ENCODE data around the gene C11orf52. TPM values are rescaled to one million over a fixed set of nuclear protein-coding genes. Genes with fewer than 3 reads are reported as not detected.

Gene C11orf52
- polyA plus RNA-seq, 3 donors: not detected

DNA sequence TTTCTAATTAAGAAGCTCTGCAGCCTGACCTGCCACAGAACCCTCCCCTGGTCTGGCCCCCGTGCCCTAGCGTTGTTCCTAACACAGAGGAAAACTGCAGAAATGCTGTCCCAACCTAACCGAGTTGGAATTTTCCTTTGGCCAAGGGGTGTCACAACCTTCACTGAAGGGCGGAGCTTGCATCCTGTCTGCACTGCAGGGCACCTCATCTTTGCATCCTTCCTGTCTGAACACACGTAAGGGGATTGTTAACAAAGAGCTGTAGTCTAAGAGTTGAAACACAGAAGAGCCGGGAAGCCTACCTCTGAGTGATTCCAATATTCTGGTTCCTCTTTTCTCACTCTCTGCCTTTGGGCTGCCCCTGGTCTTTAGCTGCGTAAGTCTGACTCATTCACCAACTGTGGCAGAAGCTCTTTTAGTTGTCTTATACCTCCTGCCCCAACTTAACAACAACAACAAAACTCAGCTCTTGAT is 20.0 kb downstream of the C11orf52 start:
- H3K9me3 Mint-ChIP-seq: no peaks in the 10 kb centered on the region
- H3K4me1 Mint-ChIP-seq: peaks cover 49% of the 10 kb centered on the region
- H3K27ac Mint-ChIP-seq: peak overlapping the region; percentile 46 to 91 (median 70)
- Histone ChIP-seq H3K9ac (ENCODE audit: insufficient read depth, low read length, poor library complexity, severe bottlenecking) (peak overlapping the region; percentile 34), H3K4me3 (replicated peaks in 1 of 3; ENCODE audit: low read depth in 2 of 3, low read length in 3 of 3) (peak overlapping the region in 1 of 3 experiments; percentile 88), H3K36me3 (replicated peaks in 1 of 2; ENCODE audit: control insufficient read depth in 1 of 2, insufficient read depth in 2 of 2, low read length in 2 of 2) (no peaks in the 10 kb centered on the region), H3K79me2 (ENCODE audit: insufficient read depth, low read length) (no peaks in the 10 kb centered on the region), H3K4me1 (ENCODE audit: control insufficient read depth in 1 of 2, insufficient read depth in 2 of 2, low read length in 2 of 2) (peaks cover 49 to 55% of the 10 kb centered on the region in 2 donors), H2AFZ (ENCODE audit: insufficient read depth, low read depth, low read length, poor library complexity, severe bottlenecking) (peak overlapping the region; percentile 59), H3K27ac (ENCODE audit: low read depth in 1 of 2, low read length in 2 of 2) (peak overlapping the region in 1 of 2 donors; percentile 70), H3K27me3 (ENCODE audit: control insufficient read depth in 2 of 2, insufficient read depth in 2 of 2, low read length in 2 of 2) (no peaks in the 10 kb centered on the region), H4K20me1 (ENCODE audit: insufficient read depth, low read length) (no peaks in the 10 kb centered on the region), H3K9me3 (replicated peaks in 1 of 2; ENCODE audit: control insufficient read depth in 1 of 2, insufficient read depth in 1 of 2, low read length in 2 of 2) (no peaks in the 10 kb centered on the region), H3K4me2 (replicated peaks; ENCODE audit: extremely low read depth, low read length, poor library complexity, severe bottlenecking) (peak overlapping the region; percentile 52)
- TF ChIP-seq, protein P1, sequence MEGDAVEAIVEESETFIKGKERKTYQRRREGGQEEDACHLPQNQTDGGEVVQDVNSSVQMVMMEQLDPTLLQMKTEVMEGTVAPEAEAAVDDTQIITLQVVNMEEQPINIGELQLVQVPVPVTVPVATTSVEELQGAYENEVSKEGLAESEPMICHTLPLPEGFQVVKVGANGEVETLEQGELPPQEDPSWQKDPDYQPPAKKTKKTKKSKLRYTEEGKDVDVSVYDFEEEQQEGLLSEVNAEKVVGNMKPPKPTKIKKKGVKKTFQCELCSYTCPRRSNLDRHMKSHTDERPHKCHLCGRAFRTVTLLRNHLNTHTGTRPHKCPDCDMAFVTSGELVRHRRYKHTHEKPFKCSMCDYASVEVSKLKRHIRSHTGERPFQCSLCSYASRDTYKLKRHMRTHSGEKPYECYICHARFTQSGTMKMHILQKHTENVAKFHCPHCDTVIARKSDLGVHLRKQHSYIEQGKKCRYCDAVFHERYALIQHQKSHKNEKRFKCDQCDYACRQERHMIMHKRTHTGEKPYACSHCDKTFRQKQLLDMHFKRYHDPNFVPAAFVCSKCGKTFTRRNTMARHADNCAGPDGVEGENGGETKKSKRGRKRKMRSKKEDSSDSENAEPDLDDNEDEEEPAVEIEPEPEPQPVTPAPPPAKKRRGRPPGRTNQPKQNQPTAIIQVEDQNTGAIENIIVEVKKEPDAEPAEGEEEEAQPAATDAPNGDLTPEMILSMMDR (IDR thresholded peaks at IDR 0.05): no peak
- intact Hi-C loops (cut with micrococcal nuclease): loop anchor here in 1 of 2 donors (10.0 kb wide), 2 partner anchors 86 to 216 kb away; partner anchors contain the start of gene DLAT
- peak overlapping the region; percentile 35 to 84 for H3K4me3 Mint-ChIP-seq
- 0% methylated on average over 5 of the region's 7 CpGs for WGBS (ENCODE audit: insufficient coverage)
- DNase-seq: peak; percentile 74 to 91 (median 89)
- peaks cover 0 to 2% of the 10 kb centered on the region in 2 donors for H3K36me3 Mint-ChIP-seq
- peaks cover 0 to 4% (median 2%) of the 10 kb centered on the region in 3 donors for H3K27me3 Mint-ChIP-seq (ENCODE audit: low read depth in 3 of 3)

DNA sequence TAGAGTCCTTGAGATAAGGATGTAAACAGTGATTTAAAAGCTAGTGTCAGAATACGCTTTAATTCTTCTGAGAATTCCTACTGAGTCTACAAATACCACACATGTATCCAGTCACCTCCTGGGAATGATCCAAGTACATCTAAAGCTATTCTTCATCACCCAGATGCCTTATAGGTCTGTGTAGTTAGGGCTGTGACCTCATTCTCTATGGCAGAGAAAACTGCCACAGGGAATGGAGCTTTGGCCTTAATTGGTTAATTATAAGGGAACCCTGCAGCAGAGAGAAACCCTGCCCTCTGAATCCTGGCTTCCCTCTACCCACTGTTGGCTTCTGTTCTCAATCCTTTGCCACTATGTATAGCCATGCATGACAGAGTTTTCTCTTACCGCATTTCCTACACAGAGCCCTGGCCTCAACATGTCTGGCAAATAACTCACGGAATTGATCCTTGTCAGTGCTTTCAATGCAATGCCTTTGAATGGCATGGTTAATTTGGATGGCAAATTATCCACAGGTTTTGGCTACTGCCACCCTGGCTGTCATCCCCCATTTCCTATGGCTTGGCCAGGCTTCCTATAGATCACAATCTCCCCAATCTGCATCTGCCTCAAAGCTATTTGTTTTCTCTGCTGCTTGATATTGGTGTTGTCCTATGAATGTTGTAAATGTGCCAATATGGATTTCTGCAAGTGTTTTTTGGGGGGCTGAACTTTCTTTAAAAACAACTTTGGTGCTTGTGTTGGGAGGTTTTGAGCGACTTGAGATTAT is 21.3 kb downstream of the C11orf52 start:
- Histone ChIP-seq H4K20me1 (ENCODE audit: insufficient read depth, low read length) (no peaks in the 10 kb centered on the region), H2AFZ (ENCODE audit: insufficient read depth, low read depth, low read length, poor library complexity, severe bottlenecking) (no peak overlapping the region), H3K27ac (ENCODE audit: low read depth in 1 of 2, low read length in 2 of 2) (no peak overlapping the region), H3K4me2 (replicated peaks; ENCODE audit: extremely low read depth, low read length, poor library complexity, severe bottlenecking) (no peak overlapping the region), H3K9ac (ENCODE audit: insufficient read depth, low read length, poor library complexity, severe bottlenecking) (no peak overlapping the region), H3K36me3 (replicated peaks in 1 of 2; ENCODE audit: control insufficient read depth in 1 of 2, insufficient read depth in 2 of 2, low read length in 2 of 2) (no peaks in the 10 kb centered on the region), H3K79me2 (ENCODE audit: insufficient read depth, low read length) (no peaks in the 10 kb centered on the region), H3K9me3 (replicated peaks in 1 of 2; ENCODE audit: control insufficient read depth in 1 of 2, insufficient read depth in 1 of 2, low read length in 2 of 2) (no peaks in the 10 kb centered on the region), H3K4me1 (ENCODE audit: control insufficient read depth in 1 of 2, insufficient read depth in 2 of 2, low read length in 2 of 2) (peaks cover 42 to 44% of the 10 kb centered on the region in 2 donors), H3K4me3 (replicated peaks in 1 of 3; ENCODE audit: low read depth in 2 of 3, low read length in 3 of 3) (no peak overlapping the region), H3K27me3 (ENCODE audit: control insufficient read depth in 2 of 2, insufficient read depth in 2 of 2, low read length in 2 of 2) (no peaks in the 10 kb centered on the region)
- H3K36me3 Mint-ChIP-seq: peaks cover 0 to 2% of the 10 kb centered on the region in 2 donors
- no peak overlapping the region for H3K27ac Mint-ChIP-seq
- WGBS (ENCODE audit: insufficient coverage): 100% methylated on average over 1 of the region's 4 CpGs
- H3K9me3 Mint-ChIP-seq: no peaks in the 10 kb centered on the region
- TF ChIP-seq, protein P1 (IDR thresholded peaks at IDR 0.05): no peak
- H3K4me1 Mint-ChIP-seq: peaks cover 45% of the 10 kb centered on the region
- peaks cover 0 to 4% (median 2%) of the 10 kb centered on the region in 3 donors for H3K27me3 Mint-ChIP-seq (ENCODE audit: low read depth in 3 of 3)
- H3K4me3 Mint-ChIP-seq: no peak overlapping the region
- intact Hi-C loops (cut with micrococcal nuclease): loop anchor here in 1 of 2 donors (10.0 kb wide), 2 partner anchors 85 to 215 kb away; partner anchors contain the start of gene DLAT
- DNase-seq: no peak
